Raji (cell line): Measurements from ENCODE around the gene CCND2.

Experiments used
- POLR2A ChIP-seq: IDR thresholded peaks from 2 replicates; pipeline ENCODE4 v1.6.1; 2011; ENCODE audit warnings: low read depth, low read length, control low read depth; ENCODE audit not compliant: insufficient read depth

CCND2 gene

GRCh38 chr12:4270831-4271716, 2.5 kb upstream of the CCND2 start:
- no peak for TF ChIP-seq POLR2A

DNA sequence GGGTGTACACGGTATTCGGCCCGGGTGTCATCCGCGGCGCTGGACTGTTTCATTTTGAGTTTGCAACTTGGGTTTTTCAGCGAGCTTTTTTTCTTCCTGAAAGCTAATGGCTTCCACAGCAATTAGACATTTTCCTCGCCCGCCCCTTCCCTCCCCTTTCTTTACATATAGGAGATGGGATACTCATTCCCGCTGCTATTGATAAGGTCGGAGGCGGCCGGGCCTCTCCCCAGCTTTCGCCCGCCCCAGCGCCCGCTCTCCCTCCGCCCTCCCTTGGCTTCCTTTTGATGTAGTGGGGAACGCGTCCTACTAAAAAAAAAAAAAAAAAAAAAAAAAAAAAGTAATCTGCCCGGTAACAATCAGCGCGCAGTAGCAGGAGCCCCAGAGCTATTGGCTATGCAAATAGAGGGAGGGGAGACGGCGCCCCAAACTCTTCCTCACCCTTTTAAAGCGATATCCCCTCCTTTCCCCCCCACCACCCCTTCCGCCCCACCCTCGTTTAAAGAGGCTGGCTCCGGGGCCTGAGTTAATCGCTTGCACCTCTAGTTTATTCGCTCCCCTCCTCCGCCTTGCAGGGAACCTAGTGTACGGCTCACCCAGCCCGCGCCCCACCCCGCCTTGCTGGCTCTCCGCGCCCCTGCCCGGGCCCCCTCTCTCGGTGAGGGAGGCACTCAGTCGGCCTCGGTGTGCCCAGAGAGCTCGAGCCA, 1.7 kb upstream of the CCND2 start:
- no peak for TF ChIP-seq POLR2A

DNA sequence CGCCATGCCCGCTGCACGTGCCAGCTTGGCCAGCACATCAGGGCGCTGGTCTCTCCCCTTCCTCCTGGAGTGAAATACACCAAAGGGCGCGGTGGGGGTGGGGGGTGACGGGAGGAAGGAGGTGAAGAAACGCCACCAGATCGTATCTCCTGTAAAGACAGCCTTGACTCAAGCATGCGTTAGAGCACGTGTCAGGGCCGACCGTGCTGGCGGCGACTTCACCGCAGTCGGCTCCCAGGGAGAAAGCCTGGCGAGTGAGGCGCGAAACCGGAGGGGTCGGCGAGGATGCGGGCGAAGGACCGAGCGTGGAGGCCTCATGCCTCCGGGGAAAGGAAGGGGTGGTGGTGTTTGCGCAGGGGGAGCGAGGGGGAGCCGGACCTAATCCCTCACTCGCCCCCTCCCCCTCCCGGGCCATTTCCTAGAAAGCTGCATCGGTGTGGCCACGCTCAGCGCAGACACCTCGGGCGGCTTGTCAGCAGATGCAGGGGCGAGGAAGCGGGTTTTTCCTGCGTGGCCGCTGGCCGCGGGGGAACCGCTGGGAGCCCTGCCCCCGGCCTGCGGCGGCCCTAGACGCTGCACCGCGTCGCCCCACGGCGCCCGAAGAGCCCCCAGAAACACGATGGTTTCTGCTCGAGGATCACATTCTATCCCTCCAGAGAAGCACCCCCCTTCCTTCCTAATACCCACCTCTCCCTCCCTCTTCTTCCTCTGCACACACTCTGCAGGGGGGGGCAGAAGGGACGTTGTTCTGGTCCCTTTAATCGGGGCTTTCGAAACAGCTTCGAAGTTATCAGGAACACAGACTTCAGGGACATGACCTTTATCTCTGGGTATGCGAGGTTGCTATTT, 914 bp upstream of the CCND2 start:
- no peak for TF ChIP-seq POLR2A

GRCh38 chr12:4273273-4273651, 300 bp upstream of the CCND2 start:
- TF ChIP-seq POLR2A, result no peak

DNA sequence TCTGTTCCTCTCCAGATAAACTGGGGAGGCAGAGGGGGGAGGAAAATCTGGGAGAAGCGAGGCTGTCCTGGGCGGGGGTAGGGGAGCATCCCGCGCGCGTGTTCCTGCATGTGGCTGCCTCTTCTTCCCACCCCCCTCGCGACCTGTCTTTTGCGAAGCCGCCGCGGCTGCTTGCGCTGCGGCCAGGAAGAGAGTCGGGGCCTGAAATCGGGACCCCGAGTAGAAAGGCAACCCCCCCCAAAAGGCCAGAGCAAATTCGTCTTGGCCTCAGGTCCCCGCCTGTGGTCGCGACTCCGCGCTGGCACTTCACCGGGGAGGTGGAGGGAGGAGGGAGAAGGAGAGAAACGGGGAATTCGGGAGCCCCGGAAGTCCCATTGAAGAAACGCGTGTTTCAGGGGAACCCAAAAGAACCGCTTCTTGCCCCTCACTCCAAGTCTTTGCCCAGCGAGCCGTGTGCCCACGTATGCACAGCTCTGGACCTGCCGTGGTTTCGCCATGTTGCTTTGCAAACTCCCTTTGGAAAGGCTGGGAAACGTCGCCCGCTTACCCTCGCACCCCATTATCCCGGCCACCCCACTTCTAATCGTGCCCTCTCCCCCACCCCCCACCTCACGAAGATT, 944 bp downstream of the CCND2 start:
- TF ChIP-seq POLR2A, result no peak

DNA sequence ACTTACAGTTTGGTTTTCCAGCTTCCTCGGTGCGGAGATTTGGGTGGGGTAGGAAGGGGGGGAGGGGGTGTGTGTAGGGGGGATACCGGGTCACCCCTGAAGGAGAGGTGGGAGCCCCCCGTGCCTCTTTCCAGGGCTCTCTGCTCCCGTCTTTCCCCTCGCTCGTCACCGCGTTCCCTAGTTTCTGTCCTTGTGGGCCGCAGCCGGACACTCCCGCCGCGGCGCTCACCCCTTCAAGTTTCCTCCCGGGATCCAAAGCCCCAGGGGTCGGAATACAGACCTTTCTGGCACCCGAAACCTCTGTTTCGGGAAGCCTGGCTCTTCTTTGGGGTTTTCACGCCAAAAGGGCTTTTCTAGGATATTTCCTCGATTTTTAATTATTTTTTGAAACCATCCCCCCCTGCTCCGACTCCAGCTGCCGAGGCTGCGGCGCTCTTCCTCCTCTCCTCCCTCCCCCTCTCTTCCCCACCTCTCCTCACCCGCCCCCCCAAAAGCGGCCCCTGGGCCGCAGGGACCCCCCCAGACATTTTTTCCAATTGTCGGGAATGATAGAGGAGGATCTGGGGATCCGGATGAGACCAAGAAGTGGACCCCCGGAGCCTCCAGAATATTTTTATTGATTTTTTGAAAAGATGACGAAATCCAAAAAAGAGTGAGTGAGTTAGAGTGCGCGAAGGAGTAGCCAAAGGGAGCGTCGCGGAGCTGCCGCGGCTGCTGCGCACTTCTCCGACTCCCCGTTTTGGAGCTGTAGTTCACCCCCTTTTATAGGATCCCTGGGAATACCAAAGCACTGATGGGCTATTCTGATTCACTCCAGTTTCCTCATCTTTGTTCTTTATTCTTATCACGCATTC, 1.7 kb downstream of the CCND2 start:
- no peak for TF ChIP-seq POLR2A

DNA sequence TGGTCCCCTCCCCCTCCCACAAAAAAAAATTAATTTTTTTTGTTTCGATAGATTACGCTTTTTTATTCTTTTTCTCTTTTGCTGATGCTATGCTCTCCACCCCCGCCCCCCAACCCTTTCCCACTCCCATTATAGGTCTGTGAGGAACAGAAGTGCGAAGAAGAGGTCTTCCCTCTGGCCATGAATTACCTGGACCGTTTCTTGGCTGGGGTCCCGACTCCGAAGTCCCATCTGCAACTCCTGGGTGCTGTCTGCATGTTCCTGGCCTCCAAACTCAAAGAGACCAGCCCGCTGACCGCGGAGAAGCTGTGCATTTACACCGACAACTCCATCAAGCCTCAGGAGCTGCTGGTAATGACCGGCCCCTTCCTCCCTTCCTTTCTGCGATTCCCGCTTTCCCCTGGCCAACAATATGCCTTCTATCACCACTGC, 2.3 kb downstream of the CCND2 start:
- no peak for TF ChIP-seq POLR2A

- no peak for TF ChIP-seq POLR2A
These were observed 3.1 kb downstream of the CCND2 start for GRCh38 chr12:4276524-4277204.

DNA sequence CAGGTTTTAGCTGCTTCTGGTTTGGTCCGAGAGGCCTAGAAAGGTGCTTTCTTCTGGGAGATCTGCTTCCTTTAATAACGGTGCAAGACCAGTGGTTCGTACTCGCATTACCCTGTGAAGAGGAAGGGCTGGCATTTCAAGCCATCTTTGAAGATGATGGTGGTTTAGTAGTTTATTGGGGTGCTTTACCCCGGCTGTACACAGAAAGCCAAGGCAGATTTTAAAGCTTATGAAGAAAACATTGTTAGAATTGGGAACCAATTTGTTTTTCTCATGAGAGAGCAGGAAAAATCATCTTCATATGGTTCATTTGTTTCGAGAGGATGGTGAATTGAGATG, 3.6 kb downstream of the CCND2 start:
- TF ChIP-seq POLR2A, result no peak

- TF ChIP-seq POLR2A, result no peak
These were observed 4.3 kb downstream of the CCND2 start for GRCh38 chr12:4277857-4278256.

GRCh38 chr12:4278329-4279197, 5.0 kb downstream of the CCND2 start:
- TF ChIP-seq POLR2A, result no peak

DNA sequence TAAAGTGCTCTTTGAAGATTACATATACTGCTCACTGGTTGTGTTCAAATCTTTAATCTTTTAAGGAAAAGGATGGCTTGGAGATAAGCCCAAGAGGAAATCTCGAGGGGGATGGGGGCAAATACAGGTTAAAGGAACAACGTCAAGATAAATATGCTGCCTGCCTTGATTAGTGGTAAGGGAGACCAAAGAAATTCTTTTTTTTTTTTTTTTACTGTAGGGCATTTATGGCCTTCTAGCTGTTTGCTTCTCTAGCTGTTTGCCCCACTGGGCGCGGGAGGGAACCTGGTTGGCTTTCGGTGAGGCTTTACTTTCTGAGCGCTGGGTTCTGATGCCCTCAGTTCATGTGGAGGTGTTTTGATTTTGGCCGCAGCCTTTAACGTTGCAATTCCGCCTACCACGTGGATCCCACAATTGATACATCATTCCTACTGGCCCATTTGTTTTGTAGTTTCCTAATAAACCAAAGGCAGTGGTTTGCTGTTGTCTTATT, 5.7 kb downstream of the CCND2 start:
- TF ChIP-seq POLR2A, result no peak
